Epidermal melanocyte (primary cell): ENCODE results near the gene RPS27L.
"Not testable (repeated sequence)": the region's sequence is repeated elsewhere in the genome, so short reads cannot be mapped to it uniquely, and the experiment has no call there.

Experiments
- DNase-seq: peaks from one replicate; pipeline ENCODE4 v3.0.0; 2011; ENCODE audit warnings: low spot score; ENCODE audit not compliant: insufficient read length

RPS27L gene

GRCh38 chr15:63140936-63141335 lies 16.3 kb downstream of the RPS27L start:
- no peak for DNase-seq

GRCh38 chr15:63136742-63137141 lies 20.5 kb downstream of the RPS27L start:
- no peak for DNase-seq

DNA sequence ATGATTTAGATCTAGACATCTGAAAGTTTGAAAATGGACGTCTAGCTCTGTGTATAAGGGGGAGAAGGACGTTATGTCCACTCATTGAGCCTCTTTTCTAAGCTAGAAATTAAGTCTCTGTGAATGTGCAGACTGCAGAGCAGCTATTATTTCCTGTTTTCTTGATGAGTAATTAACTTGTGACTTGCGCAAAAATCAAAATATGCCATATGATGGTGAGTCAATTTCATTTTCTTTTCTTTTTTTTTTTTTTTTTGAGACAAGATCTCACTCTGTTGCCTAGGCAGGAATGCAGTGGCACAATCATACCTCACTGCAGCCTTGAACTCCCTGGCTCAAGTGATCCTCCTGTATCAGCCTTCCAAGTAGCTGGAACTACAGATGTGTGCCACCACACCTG lies 21.5 kb downstream of the RPS27L start:
- no peak for DNase-seq

GRCh38 chr15:63135281-63135680 lies 22.0 kb downstream of the RPS27L start:
- DNase-seq: no peak

DNA sequence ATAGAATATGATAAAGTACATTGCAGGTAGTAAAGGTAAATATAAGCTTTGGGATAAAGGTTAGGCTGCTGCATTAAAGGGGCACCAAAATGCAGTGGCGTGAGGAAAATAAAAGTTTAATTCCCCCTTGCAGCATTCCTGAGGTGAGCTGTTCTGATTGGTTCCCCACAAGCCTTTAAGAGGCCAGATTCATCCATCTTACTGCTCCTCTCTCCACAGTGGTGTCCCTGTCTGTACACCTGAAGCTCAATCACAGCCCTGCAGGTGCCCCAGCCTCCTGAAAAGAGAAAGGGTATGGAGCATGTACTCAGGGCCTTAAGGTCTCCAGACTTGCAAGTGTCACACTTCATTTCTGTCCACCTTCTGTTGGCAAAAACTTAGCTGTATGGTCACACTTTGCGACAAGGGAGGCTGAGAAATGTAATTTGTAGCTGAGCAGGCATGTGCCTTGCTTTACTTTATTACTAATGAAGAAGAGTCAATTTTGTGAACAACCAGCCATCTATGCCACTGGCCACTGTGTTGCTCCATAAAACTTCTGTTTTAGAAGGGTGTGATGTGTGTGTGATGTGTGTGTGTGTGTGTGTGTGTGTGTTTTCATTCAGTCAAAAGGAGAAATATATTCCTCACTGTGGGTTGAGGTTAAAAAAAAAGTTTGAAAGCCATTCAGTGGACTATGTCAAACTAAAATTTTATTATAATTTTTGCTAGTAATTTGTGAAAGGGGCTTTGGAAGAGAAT lies 22.9 kb downstream of the RPS27L start:
- no peak for DNase-seq

- DNase-seq: no peak
Observed at GRCh38 chr15:63133786-63134185, 23.5 kb downstream of the RPS27L start.

DNA sequence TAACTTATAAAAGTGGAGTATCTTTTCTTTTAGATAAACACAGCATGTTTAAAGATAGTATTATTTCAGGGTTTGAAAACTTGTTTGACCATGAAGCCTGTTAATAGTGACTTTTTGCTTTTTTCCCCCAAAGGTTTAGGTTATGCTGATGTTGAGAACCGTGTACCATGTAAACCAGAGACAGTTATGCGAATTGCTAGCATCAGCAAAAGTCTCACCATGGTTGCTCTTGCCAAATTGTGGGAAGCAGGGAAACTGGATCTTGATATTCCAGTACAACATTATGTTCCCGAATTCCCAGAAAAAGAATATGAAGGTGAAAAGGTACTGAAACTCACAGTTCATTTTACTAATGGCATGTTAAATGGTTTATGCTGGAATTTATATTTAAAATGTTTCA lies 30.6 kb downstream of the RPS27L start:
- DNase-seq: no peak

DNA sequence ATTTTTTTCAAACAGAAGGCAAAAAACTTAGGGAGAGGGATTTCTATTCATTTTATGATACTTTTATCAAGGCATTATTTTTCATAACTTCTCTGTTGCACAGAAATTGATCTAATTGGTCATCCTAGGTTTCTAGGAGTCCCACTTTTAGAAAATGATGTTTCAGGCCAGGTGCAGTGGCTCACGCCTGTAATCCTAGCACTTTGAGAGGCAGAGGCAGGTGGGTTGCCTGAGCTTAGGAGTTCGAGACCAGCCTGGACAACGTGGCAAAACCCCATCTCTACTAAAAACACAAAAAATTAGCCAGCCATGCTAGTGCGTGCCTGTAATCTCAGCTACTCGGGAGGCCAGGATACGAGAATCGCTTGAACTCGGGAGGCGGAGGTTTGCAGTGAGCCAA lies 32.8 kb downstream of the RPS27L start:
- DNase-seq: no peak

GRCh38 chr15:63122002-63122875 lies 35.0 kb downstream of the RPS27L start:
- DNase-seq: peak; percentile 52

DNA sequence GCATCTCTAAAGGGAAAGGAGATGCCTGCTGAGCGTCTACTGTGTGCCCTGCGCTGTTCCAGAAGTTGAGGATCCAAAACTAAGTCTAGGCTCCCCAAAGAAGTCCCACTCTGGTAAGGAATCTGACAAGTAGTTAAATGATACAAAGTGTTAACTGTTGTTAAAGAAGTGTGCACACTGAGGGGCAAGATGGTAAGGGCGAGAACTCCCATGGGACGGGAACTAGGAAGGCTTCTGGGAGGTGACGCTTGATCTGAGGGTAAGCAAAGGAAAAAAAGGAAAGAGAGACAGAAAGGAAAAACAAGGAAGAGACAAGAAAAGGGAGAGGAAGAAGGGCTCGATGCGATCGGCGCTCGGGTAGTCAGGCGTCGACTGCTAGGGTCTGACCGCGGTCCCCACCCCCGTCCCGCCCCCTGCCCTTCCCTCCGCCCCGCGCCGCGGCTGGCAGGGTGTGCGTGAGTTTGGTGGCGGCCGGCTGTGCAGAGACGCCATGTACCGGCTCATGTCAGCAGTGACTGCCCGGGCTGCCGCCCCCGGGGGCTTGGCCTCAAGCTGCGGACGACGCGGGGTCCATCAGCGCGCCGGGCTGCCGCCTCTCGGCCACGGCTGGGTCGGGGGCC lies 35.8 kb downstream of the RPS27L start, which contains the start of gene LACTB:
LACTB (plus strand) TSS at position 480 of the 620 bp plus-strand sequence; CDS start at position 491, 11 bp downstream.
- peak; percentile 72 for DNase-seq

- no peak for DNase-seq
Observed at GRCh38 chr15:63118854-63119253, 38.4 kb downstream of the RPS27L start.

DNA sequence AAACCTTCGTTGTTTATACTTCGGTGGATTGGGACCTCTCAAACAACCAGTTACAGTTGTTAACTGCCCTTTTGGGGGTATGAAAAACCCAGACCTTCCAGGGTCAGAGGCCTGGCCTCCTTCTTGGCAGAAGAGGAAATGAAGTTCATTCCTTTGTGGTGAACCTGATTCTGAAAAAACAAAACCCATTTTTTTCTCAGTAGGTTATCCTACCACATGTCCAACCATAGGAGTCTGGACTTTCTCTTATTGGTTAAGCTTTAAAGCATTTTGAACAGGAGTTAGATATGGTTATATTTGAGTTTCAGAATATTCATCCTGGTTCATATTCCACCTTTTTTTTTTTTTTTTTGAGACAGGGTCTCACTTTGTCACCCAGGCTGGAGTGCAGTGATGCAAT lies 42.8 kb downstream of the RPS27L start:
- DNase-seq: no peak

- DNase-seq: no peak
Observed at GRCh38 chr15:63112871-63113270, 44.4 kb downstream of the RPS27L start.

GRCh38 chr15:63111481-63111880 lies 45.8 kb downstream of the RPS27L start:
- DNase-seq: no peak

DNA sequence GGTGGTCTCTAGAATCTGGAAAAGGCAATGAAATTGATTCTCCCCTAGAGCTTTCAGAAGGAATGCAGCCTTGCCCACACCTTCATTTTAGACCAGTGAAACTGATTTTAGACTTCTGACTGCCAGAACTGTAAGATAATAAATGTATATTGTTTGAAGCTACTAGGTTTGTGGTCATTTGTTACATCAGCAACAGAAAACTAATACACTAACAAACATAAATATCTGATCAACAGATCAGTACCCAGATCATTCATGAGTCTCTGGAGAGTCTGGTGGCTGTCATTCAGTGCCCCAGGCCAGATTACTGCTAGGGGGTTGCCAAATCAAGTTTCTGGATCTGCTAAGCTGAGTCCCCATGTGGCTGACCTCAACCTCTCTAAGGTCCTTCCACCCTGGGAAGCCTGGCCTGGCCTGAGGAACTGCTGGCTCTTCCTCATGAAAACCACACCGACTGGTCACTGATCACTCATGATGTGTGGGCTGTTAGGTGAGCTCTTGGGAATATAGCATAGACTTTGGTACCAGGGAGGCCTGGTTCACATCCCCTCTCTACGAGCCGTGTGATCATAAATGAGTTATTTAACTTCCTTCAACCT lies 46.8 kb downstream of the RPS27L start:
- DNase-seq: no peak

GRCh38 chr15:63109920-63110319 lies 47.4 kb downstream of the RPS27L start:
- DNase-seq: no peak

GRCh38 chr15:63109498-63109897 lies 47.8 kb downstream of the RPS27L start:
- no peak for DNase-seq

DNA sequence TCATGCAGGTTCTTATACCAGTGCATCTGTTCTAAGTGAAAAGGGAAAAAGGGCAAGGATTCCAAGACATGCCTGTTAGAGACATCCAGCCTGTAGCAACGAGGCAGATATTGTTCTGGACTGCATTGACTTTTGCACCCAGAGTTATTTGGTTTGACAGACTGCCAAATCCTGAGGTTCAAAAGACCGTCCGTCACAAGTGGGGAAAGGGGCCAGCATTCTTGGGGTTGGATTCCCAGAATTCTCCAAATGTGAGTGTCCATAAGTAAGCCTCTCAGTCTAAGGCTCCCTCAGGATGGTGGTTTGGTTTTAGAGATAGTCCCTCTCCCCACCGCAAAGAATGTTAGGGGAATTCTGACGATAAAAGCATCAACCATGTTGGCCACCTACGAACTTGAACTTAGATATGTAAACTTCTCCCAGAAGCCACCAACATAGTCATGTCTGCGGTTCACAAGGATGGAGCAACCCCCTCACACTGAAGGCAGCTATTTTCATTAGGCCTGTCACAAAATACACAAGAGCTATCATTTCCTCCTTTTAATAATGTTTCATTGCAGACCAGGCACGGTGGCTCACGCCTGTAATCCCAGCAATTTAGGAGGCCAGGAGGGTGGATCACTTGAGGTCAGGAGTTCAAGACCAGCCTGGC lies 49.3 kb downstream of the RPS27L start:
- peak; percentile 60 for DNase-seq

- not testable (repeated sequence) for DNase-seq
Observed at GRCh38 chr15:63105354-63105753, 51.9 kb downstream of the RPS27L start.

GRCh38 chr15:63104727-63105126 lies 52.5 kb downstream of the RPS27L start:
- DNase-seq: no peak

- DNase-seq: no peak
Observed at GRCh38 chr15:63103416-63103815, 53.9 kb downstream of the RPS27L start.
